NCI-H446 (cell line): ENCODE data around the gene RRAS2.

ENCODE experiments used
- DNase-seq, 2 experiments: peaks; one replicate each; lab custom pipeline; 2025; lab: John Stamatoyannopoulos, UW

RRAS2 gene

DNA sequence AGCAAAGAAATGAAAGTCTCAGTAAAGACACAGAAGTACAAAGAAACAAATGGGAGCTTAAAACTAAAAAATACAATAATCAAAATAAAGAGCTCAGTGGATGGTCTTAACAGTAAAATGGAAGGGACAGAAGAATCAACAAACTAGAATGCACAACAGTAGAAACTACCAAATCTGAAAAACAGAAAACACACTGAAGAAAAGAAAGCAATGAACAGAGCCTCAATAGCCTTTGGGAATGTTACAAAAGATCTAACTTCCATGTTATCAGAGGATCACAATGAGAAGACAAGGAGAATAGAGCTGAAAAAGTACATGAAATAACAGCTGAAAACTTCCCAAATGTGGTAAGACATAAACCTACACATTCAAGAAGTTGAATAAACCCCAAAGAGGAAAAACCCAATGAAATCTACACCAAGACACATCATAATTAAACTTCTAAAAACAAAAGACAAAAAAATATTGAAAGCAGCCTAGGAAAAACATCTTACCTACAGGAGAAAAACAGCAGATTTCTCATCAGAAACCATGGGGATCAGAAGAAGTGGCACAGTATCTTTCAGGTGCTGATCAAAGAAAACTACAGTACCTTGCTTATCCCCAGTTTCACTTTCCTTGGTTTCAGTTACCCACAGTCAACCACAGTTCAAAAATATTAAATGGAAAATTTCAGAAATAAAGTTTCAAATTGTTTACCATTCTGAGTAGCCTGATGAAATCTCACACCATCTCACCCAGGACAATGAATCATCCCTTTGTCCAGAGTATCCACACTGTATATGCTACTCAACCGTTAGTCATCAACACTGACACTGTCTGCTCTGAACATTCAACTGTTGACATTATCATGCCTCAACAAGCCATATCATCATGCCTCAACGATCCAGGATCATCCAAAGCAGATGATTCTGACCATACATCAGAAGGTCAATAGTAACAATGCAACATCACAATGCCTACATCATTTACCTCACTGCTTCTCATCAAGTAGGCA is 22.2 kb downstream of the RRAS2 start:
- DNase-seq: no peak

DNA sequence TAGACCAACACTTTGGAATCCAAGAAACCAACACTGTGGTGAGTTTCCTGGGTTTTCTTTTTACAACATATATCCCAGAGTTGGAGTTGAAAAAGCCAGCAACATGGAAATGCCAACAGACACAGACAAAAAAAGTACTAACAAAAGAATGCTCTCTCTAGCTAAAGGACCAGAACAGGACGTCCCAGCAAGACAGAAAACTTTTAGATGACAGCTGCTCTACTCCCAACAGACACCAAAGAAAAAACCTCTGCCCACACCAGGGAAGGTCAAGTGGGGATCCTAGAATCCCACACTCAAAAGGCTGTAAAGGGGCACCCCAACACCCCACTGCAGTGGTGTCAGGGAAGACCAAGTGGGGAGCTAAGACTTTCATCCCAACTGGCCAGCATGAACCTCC is 23.3 kb downstream of the RRAS2 start:
- DNase-seq: no peak

DNA sequence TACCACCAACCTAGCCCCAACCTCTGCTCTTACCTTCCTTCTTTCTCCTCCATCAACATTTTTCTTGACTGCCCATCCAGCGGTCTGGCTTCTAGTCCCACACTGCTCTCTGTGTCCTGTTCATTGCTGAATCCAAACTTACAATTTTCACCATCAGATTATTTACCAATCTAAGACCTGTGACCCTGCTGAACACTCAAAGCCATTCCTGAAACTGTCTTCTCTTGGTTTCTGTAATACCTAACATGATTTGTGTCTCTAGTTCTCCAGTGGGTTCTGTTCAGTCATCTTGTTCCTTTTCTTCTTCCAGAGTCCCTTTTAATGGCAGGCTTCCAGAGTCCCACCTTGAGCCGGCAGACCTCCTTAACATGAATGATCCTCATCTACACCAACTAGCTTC is 24.1 kb downstream of the RRAS2 start:
- DNase-seq: no peak

DNA sequence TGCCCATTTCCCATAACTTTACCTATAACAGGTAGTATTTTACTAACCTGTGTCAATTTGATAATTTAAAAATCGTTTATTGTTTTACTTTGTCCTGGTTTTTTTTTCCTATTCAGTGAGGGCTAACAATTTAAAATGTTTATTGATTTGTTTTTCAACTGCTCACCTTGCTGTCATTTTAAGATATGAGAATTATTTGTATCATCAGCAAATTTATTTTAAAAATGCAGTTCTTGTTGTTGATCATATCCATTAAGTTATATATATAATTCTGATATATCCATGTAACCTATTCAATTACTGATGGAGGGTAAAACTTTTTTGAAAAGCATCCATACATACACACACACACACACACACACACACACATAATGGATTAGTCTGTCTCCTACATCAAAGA is 24.8 kb downstream of the RRAS2 start:
- no peak for DNase-seq

DNA sequence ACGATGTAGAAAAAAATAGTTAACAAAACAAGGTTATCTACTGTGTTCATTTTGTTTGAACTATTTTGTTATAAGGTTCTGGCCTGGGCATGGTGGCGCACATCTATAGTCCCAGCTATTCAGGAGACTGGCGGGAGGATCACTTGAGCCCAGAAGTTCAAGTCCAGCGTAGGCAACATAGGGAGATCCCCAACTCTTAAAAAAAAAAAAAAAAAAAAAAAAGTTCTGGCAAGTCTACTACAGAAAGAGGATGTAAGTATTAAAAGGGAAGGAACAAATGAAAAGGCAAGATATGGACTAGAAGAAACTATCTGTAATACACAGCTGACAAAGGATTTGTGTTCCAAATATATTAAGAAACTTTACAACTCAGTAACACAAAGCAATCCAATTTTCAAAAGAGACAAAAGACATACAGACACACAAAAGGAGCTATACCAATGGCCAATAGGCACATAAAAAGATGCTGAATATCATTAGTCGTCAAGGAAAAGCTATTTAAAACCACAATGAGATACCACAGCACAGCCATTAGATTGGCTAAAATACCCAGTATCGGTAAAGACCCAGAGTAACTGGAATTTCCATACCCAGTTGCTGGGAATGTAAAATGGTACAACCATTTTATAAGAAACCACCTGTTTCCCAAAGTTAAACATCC is 27.4 kb downstream of the RRAS2 start:
- DNase-seq: no peak

DNA sequence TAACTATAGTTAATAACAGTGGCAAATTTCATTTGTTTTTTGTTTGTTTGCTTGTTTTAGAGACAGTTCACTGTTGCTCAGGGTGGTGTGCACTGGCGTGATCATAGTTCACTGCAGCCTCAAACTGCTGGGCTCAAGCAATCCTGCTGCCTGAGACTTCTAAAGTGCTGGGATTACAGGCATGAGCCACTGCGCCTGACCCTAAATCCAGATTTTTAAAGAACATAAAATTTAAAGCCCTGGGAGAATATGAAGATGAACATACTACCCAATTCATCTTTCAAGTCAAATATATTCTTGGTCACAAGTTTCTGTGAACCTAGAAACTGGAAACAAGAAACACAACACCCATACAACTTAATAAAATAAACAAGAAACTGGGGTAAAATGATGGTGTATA is 28.1 kb downstream of the RRAS2 start:
- no peak for DNase-seq

DNA sequence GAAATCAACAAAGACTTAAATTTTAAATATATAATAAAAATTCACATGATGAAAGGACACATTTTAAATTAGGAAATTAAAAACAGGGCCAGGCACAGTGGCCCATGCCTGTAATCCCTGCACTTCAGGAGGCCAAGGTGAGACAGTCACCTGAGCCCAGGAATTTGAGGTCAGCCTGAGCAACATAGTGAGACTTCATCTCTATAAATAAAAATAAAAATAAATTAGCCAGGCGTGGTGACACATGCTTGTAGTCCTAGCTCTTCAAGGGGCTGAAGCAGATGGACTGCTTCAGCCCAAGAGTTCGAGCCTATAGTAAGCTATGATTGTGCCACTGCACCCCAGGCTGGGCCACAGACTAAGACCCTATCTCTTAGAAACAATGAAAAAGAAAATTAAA is 29.3 kb downstream of the RRAS2 start:
- DNase-seq: no peak

DNA sequence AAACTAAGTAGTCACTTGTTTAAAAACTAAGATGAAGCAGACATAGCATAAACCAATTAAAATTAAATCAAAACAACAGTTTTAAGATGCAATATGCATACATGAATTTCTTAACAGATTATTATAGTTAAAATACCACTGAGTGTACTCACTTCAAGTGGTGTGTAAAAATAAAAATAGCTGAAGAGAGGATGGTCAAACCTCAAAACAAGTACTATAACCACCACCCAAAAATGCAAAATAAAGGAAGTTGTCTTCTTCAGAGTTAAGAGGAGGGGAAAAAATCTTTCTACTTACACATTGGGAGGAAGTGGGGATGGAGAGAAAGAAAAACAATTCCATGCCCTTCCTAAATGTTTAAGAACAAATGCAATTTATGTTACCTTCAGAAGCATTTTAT is 31.9 kb downstream of the RRAS2 start:
- no peak for DNase-seq

DNA sequence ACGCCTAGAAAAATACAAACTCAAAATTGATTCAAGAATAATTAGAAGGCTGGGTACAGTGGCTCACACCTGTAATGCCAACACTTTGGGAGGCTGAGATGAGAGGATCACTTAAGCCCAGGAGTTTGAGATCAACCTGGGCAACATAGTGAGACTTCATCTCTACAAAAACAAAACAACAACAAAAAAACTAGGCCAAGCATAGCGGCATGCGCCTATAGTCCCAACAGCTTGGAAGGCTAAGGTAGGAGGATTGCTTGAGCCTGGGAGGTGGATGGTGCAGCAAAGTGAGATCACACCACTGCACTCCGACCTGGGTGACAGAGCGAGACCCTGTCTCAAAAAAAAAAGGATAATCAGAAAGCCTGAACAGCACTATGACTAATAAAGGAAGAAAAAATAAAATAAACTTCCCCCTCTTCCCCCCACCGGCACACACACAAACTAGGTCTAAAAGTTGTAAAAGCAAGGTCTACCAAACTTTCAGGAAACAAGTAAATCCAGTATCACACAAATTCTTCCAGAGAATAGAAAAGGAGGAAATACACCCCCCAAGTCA is 35.8 kb downstream of the RRAS2 start:
- DNase-seq: no peak

DNA sequence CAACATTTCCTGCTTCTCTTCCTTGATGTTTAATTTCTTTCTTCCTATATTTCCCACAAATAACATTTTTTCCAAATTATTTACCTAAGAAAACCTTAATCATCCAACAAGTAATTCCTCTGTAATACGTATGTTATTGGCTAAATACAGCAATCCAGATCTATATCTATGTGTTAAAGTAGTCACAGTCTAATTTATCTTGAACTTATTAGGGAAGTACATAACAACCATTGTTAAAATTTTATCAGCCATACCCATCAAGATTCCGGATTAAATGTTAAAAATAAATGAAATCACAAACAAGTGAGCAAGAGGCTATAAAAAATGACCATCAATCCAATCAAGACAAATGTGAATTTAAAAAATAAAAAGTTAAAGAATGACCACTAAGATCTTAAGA is 36.5 kb downstream of the RRAS2 start:
- DNase-seq: no peak

DNA sequence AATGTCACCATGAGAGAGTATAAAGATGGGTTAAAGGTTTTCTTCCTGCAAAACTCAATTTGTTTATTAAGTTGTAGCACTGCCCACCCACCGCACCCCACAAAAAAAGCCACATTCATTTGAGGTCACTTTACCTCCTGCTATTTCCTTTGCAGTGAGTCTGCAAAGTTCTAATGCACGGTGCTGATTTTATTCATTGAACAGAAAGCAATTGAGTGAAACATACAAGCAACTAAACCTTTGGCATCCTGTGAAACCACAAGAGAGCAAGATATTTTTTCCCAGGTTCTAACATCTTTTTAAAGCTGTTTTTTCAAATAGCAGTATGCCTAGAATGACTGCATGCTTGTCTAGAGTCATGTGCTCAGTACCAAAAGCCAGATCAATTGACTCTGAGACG is 39.0 kb downstream of the RRAS2 start:
- DNase-seq: no peak

DNA sequence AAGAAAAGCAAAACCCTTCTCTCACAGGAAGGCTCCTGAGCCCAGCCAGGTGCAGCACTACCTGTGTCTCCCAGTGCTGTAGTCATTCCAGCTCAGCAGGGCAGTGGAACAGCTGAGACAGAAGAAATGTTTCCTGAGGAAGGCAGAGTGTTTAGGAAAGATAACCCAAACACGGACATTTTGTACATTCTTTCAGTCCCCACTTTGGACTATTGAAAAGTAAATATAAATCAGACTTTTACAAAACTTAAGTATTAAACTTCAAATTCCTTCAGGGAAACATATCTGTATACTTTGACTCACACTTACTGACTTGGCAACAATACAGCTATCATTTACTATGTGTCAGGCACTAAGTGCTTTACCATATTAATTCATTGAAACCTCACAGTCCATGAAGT is 40.4 kb downstream of the RRAS2 start:
- no peak for DNase-seq

DNA sequence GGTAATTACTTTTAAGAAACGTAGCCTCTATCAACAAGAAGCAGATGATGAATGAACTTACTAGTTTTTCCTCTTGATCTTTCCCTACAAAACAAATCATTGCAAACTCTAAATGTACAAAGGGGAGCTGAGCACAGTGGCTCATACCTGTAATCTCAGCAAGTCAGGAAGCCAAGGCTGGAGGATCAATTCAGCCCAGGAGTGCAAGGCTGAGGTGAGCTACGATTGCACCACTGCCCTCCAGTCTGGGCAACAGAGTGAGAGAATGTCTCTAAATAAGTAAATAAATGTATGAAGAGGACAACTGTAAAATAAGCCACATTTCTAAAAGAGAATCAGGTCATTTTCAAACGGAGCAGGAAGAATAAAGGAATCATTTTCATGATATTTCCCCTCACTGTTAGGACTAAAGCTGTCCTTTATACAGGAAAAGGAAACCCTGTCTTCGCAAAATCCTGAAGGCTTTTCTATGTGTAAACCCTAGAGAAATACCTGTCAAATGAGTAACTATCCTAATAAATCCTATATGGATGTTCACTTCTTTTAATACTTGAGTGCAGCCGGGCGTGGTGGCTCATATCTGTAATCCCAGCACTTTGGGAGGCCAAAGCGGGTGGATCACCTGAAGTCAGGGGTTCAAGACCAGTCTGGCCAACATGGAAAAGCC is 41.2 kb downstream of the RRAS2 start:
- no peak for DNase-seq

DNA sequence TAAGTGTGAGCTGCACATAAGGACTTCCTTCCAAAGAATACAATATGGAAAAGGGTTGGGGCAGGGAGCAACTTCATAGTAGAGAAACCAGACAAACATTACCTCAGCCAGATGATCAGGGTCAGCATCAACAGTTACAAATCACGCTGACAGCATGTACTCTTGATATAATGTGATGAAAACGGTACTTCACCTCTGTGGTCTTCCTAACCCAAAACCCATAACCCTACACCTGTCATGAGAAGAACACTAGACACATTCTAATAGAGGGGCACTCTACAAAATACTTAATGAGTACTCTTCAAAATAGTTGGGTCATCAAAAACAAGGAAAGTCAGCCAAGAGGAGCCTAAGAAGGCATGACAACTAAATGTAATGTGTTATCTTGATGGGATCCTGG is 43.9 kb downstream of the RRAS2 start:
- no peak for DNase-seq

DNA sequence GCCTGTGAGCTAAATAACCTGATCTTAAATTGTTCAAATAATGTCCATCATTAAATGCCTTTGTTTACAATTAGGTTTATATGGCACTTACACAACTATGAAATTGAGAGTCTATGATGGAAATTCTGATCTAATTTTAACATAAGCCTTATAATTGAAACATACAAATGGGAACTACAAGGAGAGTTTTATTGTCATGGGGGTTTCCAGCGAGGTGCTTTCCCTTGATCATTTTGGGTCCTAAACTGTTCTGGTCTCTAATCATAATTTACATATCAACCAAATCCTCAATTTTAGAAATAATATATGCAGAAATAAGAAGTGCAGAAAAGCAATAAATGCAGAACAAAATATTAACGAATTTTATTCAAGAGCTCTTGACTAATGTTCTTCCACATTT is 44.9 kb downstream of the RRAS2 start:
- DNase-seq: no peak

DNA sequence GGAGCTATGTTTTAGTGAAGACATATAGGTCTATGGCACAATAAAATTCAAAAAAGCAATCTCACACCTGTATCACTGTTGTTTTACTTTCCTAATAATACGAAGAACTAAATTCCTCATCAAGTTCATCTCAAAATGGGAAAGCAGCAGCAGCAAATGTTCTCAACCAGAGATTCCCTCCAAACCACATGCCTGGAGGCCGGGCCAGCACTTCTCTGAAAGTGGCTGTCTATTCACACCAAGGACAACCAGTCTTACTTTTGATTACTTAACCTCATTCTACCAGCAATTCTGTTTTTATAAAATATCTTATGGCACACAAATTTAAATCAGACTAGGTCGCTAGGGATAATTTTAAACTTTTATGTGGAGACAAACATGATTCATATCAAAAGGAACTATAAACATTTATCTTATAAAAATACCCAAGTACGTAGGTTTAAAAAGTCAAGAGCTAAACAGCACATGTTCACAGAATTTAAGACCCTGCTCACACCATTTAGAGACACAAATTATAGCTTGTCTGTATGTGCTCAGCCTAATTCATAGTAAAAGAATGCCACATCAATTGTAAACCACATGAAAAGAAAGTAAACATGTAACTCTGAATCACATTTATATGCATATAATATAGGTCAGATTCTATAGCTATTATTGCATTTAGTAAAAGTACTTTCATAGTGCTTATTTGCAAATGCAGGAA is 46.1 kb downstream of the RRAS2 start:
- no peak for DNase-seq

DNA sequence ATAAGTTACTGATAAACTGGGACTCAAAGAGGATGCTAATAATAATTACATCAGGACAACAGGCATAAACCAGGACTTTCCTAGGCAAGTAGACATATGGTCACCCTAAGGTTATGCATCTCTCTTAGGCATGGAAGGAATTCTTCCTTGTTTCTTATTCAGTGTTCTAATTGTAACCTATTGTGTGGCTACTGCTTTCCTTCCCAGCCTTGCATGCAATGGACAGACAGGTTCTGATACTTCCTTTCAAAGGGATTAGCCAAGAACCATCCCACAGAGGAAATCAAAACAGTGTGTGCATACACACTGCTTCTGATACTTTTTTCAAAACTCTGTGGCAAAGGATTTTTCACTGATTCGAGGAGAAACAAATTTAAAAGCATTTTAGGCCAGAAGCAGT is 48.3 kb downstream of the RRAS2 start:
- no peak for DNase-seq

DNA sequence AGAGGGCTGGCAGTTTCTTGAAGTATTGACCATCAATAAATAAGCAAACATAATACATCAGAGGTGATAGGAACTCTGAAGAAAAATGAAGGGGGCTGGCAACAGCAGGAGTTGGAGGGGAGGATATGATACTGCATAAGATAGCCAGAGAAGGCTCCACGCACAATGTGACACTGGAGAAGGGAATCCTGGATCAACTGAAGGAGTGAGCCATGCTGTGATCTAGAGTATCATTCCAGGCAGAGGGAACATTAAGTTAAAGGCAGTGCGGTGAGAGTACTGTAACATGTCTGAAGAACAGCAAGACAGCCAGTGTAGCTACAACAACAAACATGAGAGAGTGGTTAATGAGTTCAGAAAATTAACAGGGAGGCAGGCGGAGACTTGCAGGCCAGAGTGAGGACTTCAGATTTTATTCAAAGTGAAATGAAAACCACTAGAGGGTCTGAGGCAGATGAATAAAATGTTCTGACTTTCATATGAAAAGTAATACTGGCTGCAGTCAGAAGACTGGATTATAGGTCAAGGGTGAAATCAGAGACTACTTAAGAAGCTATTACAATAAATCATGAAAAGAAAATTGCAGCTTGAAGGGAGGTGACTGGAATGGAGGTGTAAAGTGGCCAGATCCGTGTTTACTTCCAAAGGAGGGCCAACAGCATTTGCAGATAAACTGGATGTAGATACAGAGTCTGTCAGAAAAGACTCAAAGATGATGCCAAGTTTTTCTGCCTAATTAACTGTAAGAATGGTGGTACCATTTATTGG is 49.4 kb downstream of the RRAS2 start:
- DNase-seq: no peak

DNA sequence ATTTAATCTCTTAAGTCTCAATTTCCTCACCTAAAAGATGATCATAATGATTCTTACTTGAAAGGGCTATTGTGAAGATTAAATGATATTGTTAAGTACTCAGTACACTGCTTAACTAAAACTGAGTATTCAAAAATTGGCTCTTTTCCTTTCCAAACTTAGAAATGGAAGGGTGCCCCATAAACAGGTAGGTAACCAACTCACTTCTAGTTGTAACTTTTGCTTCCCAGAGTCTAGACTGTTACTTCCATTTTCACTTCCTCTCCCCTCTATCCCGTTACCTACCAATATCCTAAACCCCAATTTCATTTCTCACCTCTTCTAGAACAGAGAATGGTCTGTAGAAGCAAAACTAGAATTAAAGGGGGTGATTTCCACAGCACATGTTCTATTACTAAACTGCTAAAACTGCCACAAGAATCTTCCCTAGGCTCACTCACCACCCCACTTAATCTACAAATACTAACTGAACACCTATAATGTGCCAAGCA is 50.0 kb downstream of the RRAS2 start:
- DNase-seq: no peak

DNA sequence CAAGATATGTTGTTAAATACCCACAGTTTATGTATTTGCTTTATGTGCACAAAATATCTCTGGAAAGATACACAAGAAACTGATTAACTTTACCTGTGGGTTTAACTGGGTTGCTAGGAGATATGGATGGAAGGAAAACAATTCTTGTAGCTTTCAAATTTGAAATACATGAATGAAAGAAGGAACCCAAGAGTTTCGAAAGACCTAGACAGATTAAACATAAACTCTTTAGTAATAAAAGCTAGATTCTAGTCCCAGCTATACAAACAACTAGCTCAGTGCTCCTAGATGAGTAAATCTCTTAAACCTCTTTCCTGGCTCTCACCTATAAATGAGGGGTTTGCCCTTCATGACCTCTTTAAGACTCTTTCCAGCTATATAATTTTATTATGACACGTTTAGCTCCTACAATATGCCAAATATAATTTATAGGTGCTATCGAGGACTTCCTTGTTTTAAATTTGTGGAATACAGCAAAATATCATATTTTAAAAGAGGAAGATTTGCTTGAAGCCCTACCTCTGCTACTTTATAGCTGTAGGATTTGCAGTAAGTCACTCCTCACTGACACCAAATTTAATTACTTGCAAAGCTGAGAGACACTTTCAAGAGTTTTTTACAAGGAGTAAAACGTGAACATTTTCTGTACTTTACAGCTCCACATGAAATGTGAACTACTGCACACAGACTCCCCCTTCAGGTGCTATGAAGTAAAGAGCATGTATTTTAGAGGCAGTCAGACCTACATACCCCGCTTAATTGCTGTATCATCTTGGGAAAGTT is 50.7 kb downstream of the RRAS2 start:
- DNase-seq: peak in 1 of 2 experiments; percentile 42
